H9 (cell line): ENCODE measurements around the gene RND3. TPM values are rescaled to one million over a fixed set of nuclear protein-coding genes. Genes with fewer than 3 reads are reported as not detected.

Experiments used
- DNase-seq: peaks from one replicate; pipeline ENCODE4 v3.0.0-alpha.2; 2017
- H2AFZ ChIP-seq: one replicate; pipeline ENCODE4 v1.6.1; 2013; ENCODE audit warnings: mild to moderate bottlenecking, low read length, control low read depth, moderate library complexity
- H2AK5ac ChIP-seq: 2 replicates; pipeline ENCODE4 v1.6.1; 2013; ENCODE audit warnings: low read length, control low read depth, mixed read lengths; ENCODE audit not compliant: insufficient read length
- H2BK120ac ChIP-seq: one replicate; pipeline ENCODE4 v1.6.1; 2013; ENCODE audit warnings: low read depth, mild to moderate bottlenecking, low read length, control low read depth, inconsistent platforms; ENCODE audit not compliant: poor library complexity, severe bottlenecking
- H2BK12ac ChIP-seq: 2 replicates; pipeline ENCODE4 v1.6.1; 2013; ENCODE audit warnings: low read length, control low read depth, mixed read lengths, low read depth; ENCODE audit not compliant: insufficient read length
- H2BK15ac ChIP-seq: 2 replicates; pipeline ENCODE4 v1.6.1; 2013; ENCODE audit warnings: low read depth, low read length, control low read depth
- H2BK20ac ChIP-seq: one replicate; pipeline ENCODE4 v1.6.1; 2013; ENCODE audit warnings: low read depth, mild to moderate bottlenecking, low read length, control low read depth, inconsistent platforms; ENCODE audit not compliant: poor library complexity, severe bottlenecking
- H2BK5ac ChIP-seq: 2 replicates; pipeline ENCODE4 v1.6.1; 2013; ENCODE audit warnings: low read length, control low read depth, mixed read lengths; ENCODE audit not compliant: insufficient read length
- H3K14ac ChIP-seq: 2 replicates; pipeline ENCODE4 v1.6.1; 2013; ENCODE audit warnings: low read length, control low read depth; ENCODE audit not compliant: insufficient read depth
- H3K18ac ChIP-seq: 2 replicates; pipeline ENCODE4 v1.6.1; 2013; ENCODE audit warnings: low read depth, mild to moderate bottlenecking, mixed read lengths, low read length, control low read depth; ENCODE audit not compliant: insufficient read length
- H3K23ac ChIP-seq: 2 replicates; pipeline ENCODE4 v1.6.1; 2013; ENCODE audit warnings: low read length, control low read depth, mixed read lengths, low read depth; ENCODE audit not compliant: insufficient read length
- H3K23me2 ChIP-seq: 2 replicates; pipeline ENCODE4 v1.6.1; 2013; ENCODE audit warnings: low read depth, mild to moderate bottlenecking, mixed read lengths, low read length, control low read depth; ENCODE audit not compliant: insufficient read length, poor library complexity, severe bottlenecking
- H3K27ac ChIP-seq: 2 replicates; pipeline ENCODE4 v1.5.1; 2013; ENCODE audit warnings: low read length, control low read depth, mixed read lengths, low read depth; ENCODE audit not compliant: insufficient read length
- H3K27me3 ChIP-seq: 2 replicates; pipeline ENCODE4 v1.6.1; 2013; ENCODE audit warnings: low read length, control low read depth, inconsistent platforms; ENCODE audit not compliant: insufficient read depth
- H3K4ac ChIP-seq: 2 replicates; pipeline ENCODE4 v1.6.1; 2013; ENCODE audit warnings: low read depth, mild to moderate bottlenecking, control low read depth, inconsistent platforms, low read length, moderate library complexity
- H3K4me1 ChIP-seq: 2 replicates; pipeline ENCODE4 v1.6.1; 2013; ENCODE audit warnings: low read length, control low read depth, inconsistent platforms; ENCODE audit not compliant: insufficient read depth
- H3K4me2 ChIP-seq: 2 replicates; pipeline ENCODE4 v1.6.1; 2013; ENCODE audit warnings: low read length, control low read depth, mixed read lengths; ENCODE audit not compliant: insufficient read length, insufficient read depth
- H3K56ac ChIP-seq: 2 replicates; pipeline ENCODE4 v1.6.1; 2013; ENCODE audit warnings: low read depth, mild to moderate bottlenecking, mixed read lengths, low read length, control low read depth; ENCODE audit not compliant: insufficient read length
- H3K79me1 ChIP-seq: 2 replicates; pipeline ENCODE4 v1.6.1; 2013; ENCODE audit warnings: low read depth, mild to moderate bottlenecking, moderate library complexity, low read length, control low read depth, inconsistent platforms; ENCODE audit not compliant: insufficient read depth, poor library complexity, severe bottlenecking
- H3K79me2 ChIP-seq: 2 replicates; pipeline ENCODE4 v1.6.1; 2013; ENCODE audit warnings: low read length, control low read depth, inconsistent platforms; ENCODE audit not compliant: insufficient read depth
- H3K9ac ChIP-seq: 2 replicates; pipeline ENCODE4 v1.6.1; 2013; ENCODE audit warnings: low read length, control low read depth, mixed read lengths; ENCODE audit not compliant: insufficient read length; ENCODE audit errors: extremely low read depth
- H3K9me3 ChIP-seq: one replicate; pipeline ENCODE4 v1.6.1; 2013; ENCODE audit warnings: low read depth, low read length, inconsistent platforms; ENCODE audit not compliant: control insufficient read depth
- H3T11ph ChIP-seq: one replicate; pipeline ENCODE4 v1.6.1; 2013; ENCODE audit warnings: mild to moderate bottlenecking, low read length, control low read depth, inconsistent platforms
- H4K20me1 ChIP-seq: one replicate; pipeline ENCODE4 v1.6.1; 2013; ENCODE audit not compliant: control insufficient read depth, insufficient read length, insufficient read depth
- H4K5ac ChIP-seq: 2 replicates; pipeline ENCODE4 v1.6.1; 2013; ENCODE audit warnings: low read depth, mild to moderate bottlenecking, mixed read lengths, low read length, control low read depth; ENCODE audit not compliant: insufficient read length
- H4K8ac ChIP-seq: replicated peaks from 2 replicates; pipeline ENCODE4 v1.6.1; 2013; ENCODE audit warnings: low read length, control low read depth, mixed read lengths, low read depth; ENCODE audit not compliant: insufficient read length
- H4K91ac ChIP-seq: 2 replicates; pipeline ENCODE4 v1.6.1; 2013; ENCODE audit warnings: low read depth, mild to moderate bottlenecking, moderate library complexity, mixed read lengths, low read length, control low read depth; ENCODE audit not compliant: insufficient read length
- H3K27ac Mint-ChIP-seq, 3 experiments: 2 replicates in 2 of 3; 3 replicates in 1 of 3; pipeline ENCODE4 v1.8.0; 2020 to 2021; ENCODE audit warnings: mixed read lengths in 3 of 3, mild to moderate bottlenecking in 1 of 3, moderate library complexity in 1 of 3
- H3K27me3 Mint-ChIP-seq: 2 replicates; pipeline ENCODE4 v1.8.0; 2021; ENCODE audit warnings: low read depth, mild to moderate bottlenecking, moderate library complexity, mixed read lengths
- H3K36me3 Mint-ChIP-seq, 3 experiments: 2 replicates in 2 of 3; 3 replicates in 1 of 3; pipeline ENCODE4 v1.8.0; 2020 to 2021; ENCODE audit warnings: low read depth in 3 of 3, mixed read lengths in 3 of 3; ENCODE audit not compliant: insufficient read depth in 1 of 3
- H3K4me1 Mint-ChIP-seq, 2 experiments: 2 replicates each; pipeline ENCODE4 v1.8.0; 2020; ENCODE audit warnings: mixed read lengths in 2 of 2
- H3K4me3 Mint-ChIP-seq, 2 experiments: 2 replicates in 1 of 2; 3 replicates in 1 of 2; pipeline ENCODE4 v1.8.0; 2020 to 2021; ENCODE audit warnings: mild to moderate bottlenecking in 2 of 2, mixed read lengths in 2 of 2, moderate library complexity in 1 of 2
- H3K9me3 Mint-ChIP-seq, 2 experiments: 2 replicates in 1 of 2; 3 replicates in 1 of 2; pipeline ENCODE4 v1.8.0; 2020; ENCODE audit warnings: mild to moderate bottlenecking in 2 of 2, mixed read lengths in 2 of 2, moderate library complexity in 1 of 2
- WGBS: extraction: QIAGEN DNeasy Blood & Tissue Kit; methylation state at CpG from one replicate; pipeline ENCODE4 v1.1.7; 2013; ENCODE audit warnings: missing lambda C conversion rate, low lambda C conversion rate, mixed read lengths; ENCODE audit not compliant: insufficient read length; ENCODE audit errors: extremely low coverage; 5-methylcytosine and 5-hydroxymethylcytosine counted together
- total RNA-seq: library from RNA; stranded (reverse); gene quantifications from 2 replicates; pipeline ENCODE4 v1.2.1, GENCODE V29; 2021
- TF ChIP-seq, protein P1 (sequence below): fragments of 200-600 bp; sonication (generic); conservative IDR thresholded peaks from 3 replicates; pipeline ENCODE4 v1.8.0; 2021; ENCODE audit warnings: antibody characterized with exemption, mild to moderate bottlenecking

Gene RND3
- total RNA-seq, 1 experiment from 2014 or later: 62.6 TPM

DNA sequence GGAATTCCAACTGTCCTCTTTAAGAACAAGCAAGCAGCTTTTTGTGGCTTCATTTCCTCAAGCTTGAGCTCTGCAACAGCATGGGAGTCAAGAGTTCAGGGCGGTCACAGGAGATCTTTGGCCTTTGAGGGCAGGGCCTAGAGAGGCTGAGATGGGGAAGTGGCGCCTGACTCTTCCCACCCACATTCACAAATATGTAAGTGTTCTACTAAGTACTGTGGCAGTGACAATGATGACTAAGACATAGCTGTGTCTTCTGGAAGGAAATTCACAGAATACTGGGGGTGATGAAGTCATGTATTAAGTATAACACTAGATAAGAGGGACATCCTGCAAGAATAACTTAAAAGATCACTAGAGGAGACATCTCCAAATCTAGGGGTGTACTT is 15.0 kb downstream of the RND3 start:
- Histone ChIP-seq H3K79me2 (peaks cover 22% of the 10 kb centered on the region; the same call in 1 of the 2 replicates), H3K27me3 (no peaks in the 10 kb centered on the region), H2AFZ (no peak overlapping the region), H2BK12ac (no peak overlapping the region), H3K79me1 (peaks cover 4% of the 10 kb centered on the region), H4K20me1 (no peaks in the 10 kb centered on the region), H2AK5ac (no peak overlapping the region), H3K4me2 (no peak overlapping the region), H3K27ac (no peak overlapping the region), H4K91ac (no peak overlapping the region), H3K23ac (no peak overlapping the region), H3K4ac (no peak overlapping the region), H3K9ac (no peak overlapping the region), H4K8ac (no peak overlapping the region), H3K23me2 (no peaks in the 10 kb centered on the region), H4K5ac (no peak overlapping the region), H2BK5ac (no peak overlapping the region), H2BK20ac (no peak overlapping the region), H3K9me3 (no peaks in the 10 kb centered on the region), H3K4me1 (no peaks in the 10 kb centered on the region; the same call in 1 of the 2 replicates), H2BK15ac (no peak overlapping the region), H3K56ac (no peak overlapping the region), H3K14ac (no peak overlapping the region), H2BK120ac (no peak overlapping the region), H3T11ph (no peak overlapping the region), H3K18ac (no peak overlapping the region)
- H3K27ac Mint-ChIP-seq: peak overlapping the region in 1 of 3 experiments; percentile 59; a peak in 1 of 7 replicates
- WGBS: no CpG with 5 or more reads among the region's 2 CpGs
- no peaks in the 10 kb centered on the region for H3K9me3 Mint-ChIP-seq
- no peaks in the 10 kb centered on the region for H3K27me3 Mint-ChIP-seq
- no peak overlapping the region for H3K4me3 Mint-ChIP-seq
- DNase-seq: no peak
- peaks cover 10 to 17% of the 10 kb centered on the region in 2 experiments for H3K4me1 Mint-ChIP-seq
- H3K36me3 Mint-ChIP-seq: peaks cover 52 to 82% (median 58%) of the 10 kb centered on the region in 3 experiments
- TF ChIP-seq, protein P1, sequence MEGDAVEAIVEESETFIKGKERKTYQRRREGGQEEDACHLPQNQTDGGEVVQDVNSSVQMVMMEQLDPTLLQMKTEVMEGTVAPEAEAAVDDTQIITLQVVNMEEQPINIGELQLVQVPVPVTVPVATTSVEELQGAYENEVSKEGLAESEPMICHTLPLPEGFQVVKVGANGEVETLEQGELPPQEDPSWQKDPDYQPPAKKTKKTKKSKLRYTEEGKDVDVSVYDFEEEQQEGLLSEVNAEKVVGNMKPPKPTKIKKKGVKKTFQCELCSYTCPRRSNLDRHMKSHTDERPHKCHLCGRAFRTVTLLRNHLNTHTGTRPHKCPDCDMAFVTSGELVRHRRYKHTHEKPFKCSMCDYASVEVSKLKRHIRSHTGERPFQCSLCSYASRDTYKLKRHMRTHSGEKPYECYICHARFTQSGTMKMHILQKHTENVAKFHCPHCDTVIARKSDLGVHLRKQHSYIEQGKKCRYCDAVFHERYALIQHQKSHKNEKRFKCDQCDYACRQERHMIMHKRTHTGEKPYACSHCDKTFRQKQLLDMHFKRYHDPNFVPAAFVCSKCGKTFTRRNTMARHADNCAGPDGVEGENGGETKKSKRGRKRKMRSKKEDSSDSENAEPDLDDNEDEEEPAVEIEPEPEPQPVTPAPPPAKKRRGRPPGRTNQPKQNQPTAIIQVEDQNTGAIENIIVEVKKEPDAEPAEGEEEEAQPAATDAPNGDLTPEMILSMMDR: no peak
